ENCODE results near the gene NR2F2.

- TF ChIP-seq, protein P1, sequence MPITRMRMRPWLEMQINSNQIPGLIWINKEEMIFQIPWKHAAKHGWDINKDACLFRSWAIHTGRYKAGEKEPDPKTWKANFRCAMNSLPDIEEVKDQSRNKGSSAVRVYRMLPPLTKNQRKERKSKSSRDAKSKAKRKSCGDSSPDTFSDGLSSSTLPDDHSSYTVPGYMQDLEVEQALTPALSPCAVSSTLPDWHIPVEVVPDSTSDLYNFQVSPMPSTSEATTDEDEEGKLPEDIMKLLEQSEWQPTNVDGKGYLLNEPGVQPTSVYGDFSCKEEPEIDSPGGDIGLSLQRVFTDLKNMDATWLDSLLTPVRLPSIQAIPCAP (CRISPR knock-in tag; IDR thresholded peaks at IDR 0.05; ENCODE audit: low read depth), result no peak
- TF ChIP-seq ZFYVE20 (CRISPR knock-in tag; IDR thresholded peaks at IDR 0.05; ENCODE audit: borderline replicate concordance, low read depth) (no peak), PAX8 (CRISPR knock-in tag; IDR thresholded peaks at IDR 0.05; ENCODE audit: borderline replicate concordance) (no peak)
These were observed 35.7 kb upstream of the NR2F2 start for GRCh38 chr15:96294766-96295165.
